ENCODE results near the gene MED12L.

The MED12L gene

GRCh38 chr3:151305060-151305774 lies 219.8 kb downstream of the MED12L start:
- peak; percentile 35 for TF ChIP-seq CTCF (conservative IDR thresholded peaks at IDR 0.05; ENCODE audit: low read depth, low read length)
- DNase-seq (ENCODE audit: low read depth), result peak; percentile 99

GRCh38 chr3:151305775-151306151 lies 220.3 kb downstream of the MED12L start:
- no peak overlapping the region for H3K4me3 ChIP-seq (ENCODE audit: low read depth, low read length)
- TF ChIP-seq CTCF (conservative IDR thresholded peaks at IDR 0.05; ENCODE audit: low read depth, low read length), result no peak
- no peak for DNase-seq (ENCODE audit: low read depth)

More at GRCh38 chr3:151305060-151305774, 219.8 kb downstream of the MED12L start:
- peak overlapping the region; percentile 9 for H3K4me3 ChIP-seq (ENCODE audit: low read depth, low read length)

- no peak for DNase-seq (ENCODE audit: low read depth)
- no peak overlapping the region for H3K4me3 ChIP-seq (ENCODE audit: low read depth, low read length)
- no peak for TF ChIP-seq CTCF (conservative IDR thresholded peaks at IDR 0.05; ENCODE audit: low read depth, low read length)
Measured at GRCh38 chr3:151306168-151306810, 220.8 kb downstream of the MED12L start.

DNA sequence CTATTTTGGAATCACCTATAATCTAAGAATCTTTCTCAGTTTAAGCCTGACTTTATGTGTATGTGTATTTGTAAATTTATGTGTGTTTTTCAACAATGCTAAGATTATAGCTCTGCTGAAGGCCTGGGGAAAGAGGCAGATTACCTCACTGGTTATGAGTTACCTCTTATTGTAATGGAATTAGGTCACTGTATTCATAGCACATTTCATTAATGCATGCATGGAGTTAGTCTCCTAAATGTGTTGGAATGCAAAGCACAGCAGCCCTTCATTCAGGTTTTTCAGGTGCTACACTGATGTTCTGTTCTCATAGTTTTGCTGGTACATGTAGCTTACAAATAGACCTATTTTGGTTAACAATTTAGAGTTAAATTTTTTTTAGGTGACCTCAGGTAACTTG lies 221.7 kb downstream of the MED12L start:
- no peak for TF ChIP-seq CTCF (conservative IDR thresholded peaks at IDR 0.05; ENCODE audit: low read depth, low read length)

GRCh38 chr3:151307583-151308488 lies 222.4 kb downstream of the MED12L start:
- no peak for TF ChIP-seq CTCF (conservative IDR thresholded peaks at IDR 0.05; ENCODE audit: low read depth, low read length)
- no peak for DNase-seq (ENCODE audit: low read depth)
- H3K4me3 ChIP-seq (ENCODE audit: low read depth, low read length), result no peak overlapping the region

More for the DNA sequence above, 221.7 kb downstream of the MED12L start:
- DNase-seq (ENCODE audit: low read depth), result no peak
- no peak overlapping the region for H3K4me3 ChIP-seq (ENCODE audit: low read depth, low read length)

- TF ChIP-seq CTCF (conservative IDR thresholded peaks at IDR 0.05; ENCODE audit: low read depth, low read length), result no peak
- DNase-seq (ENCODE audit: low read depth), result no peak
Measured at GRCh38 chr3:151309566-151309965, 224.1 kb downstream of the MED12L start.

More at GRCh38 chr3:151309566-151309965, 224.1 kb downstream of the MED12L start:
- H3K4me3 ChIP-seq (ENCODE audit: low read depth, low read length), result no peak overlapping the region

All from choroid plexus epithelial cell (primary cell).